ENCODE measurements around the gene DNAH17. TPM values are rescaled to one million over a fixed set of nuclear protein-coding genes. Genes with fewer than 3 reads are reported as not detected.

The DNAH17 gene
- total RNA-seq, 1 donor from 2014 or later = under 0.01 TPM

- H3K27me3 ChIP-seq (ENCODE audit: control insufficient read depth, insufficient read depth, low read length) = no peaks in the 10 kb centered on the region
- no peak for TF ChIP-seq CTCF (IDR thresholded peaks at IDR 0.05; ENCODE audit: insufficient read depth, low read length, severe bottlenecking)
- FAIRE-seq = no peak
- no peak overlapping the region for H3K4me3 ChIP-seq (ENCODE audit: low read depth, low read length)
- no peak for DNase-seq (ENCODE audit: low read depth)
- H3K36me3 ChIP-seq (ENCODE audit: control insufficient read depth, insufficient read depth, low read length) = no peaks in the 10 kb centered on the region
Measured at GRCh38 chr17:78459696-78460095, 117.5 kb downstream of the DNAH17 start.

- FAIRE-seq (no peak), DNase-seq (ENCODE audit: low read depth) (no peak)
- Histone ChIP-seq H3K36me3 (ENCODE audit: control insufficient read depth, insufficient read depth, low read length) (no peaks in the 10 kb centered on the region), H3K4me3 (ENCODE audit: low read depth, low read length) (no peak overlapping the region), H3K27me3 (ENCODE audit: control insufficient read depth, insufficient read depth, low read length) (no peaks in the 10 kb centered on the region)
- TF ChIP-seq CTCF (IDR thresholded peaks at IDR 0.05; ENCODE audit: insufficient read depth, low read length, severe bottlenecking) = no peak
Measured at GRCh38 chr17:78458736-78459335, 118.4 kb downstream of the DNAH17 start.

DNA sequence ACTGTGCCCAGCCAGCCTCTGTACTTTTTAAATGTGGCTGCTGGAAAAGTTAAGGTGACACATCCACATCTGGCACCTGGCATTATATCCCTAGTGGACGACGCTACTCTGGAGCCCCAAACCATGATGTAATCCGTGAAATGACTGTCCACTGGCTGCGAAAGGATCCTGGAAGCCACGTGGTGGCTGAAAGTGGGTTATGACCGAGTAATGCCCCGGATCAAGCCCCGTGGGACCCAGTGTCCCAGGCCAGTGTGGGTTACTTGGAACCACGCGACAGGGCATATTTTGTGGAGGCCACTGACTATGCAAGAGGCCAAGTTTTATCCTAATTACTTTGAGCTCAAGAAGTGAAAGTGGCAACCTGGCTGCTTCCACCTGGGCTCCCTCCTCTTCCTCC, 119.1 kb downstream of the DNAH17 start:
- DNase-seq (ENCODE audit: low read depth) (no peak), FAIRE-seq (no peak)
- no peak for TF ChIP-seq CTCF (IDR thresholded peaks at IDR 0.05; ENCODE audit: insufficient read depth, low read length, severe bottlenecking)
- H3K36me3 ChIP-seq (ENCODE audit: control insufficient read depth, insufficient read depth, low read length) = no peaks in the 10 kb centered on the region
- H3K27me3 ChIP-seq (ENCODE audit: control insufficient read depth, insufficient read depth, low read length) = no peaks in the 10 kb centered on the region
- no peak overlapping the region for H3K4me3 ChIP-seq (ENCODE audit: low read depth, low read length)

- FAIRE-seq (no peak), DNase-seq (ENCODE audit: low read depth) (no peak)
- no peak for TF ChIP-seq CTCF (IDR thresholded peaks at IDR 0.05; ENCODE audit: insufficient read depth, low read length, severe bottlenecking)
- Histone ChIP-seq H3K36me3 (ENCODE audit: control insufficient read depth, insufficient read depth, low read length) (no peaks in the 10 kb centered on the region), H3K27me3 (ENCODE audit: control insufficient read depth, insufficient read depth, low read length) (no peaks in the 10 kb centered on the region), H3K4me3 (ENCODE audit: low read depth, low read length) (no peak overlapping the region)
Measured at GRCh38 chr17:78454346-78454745, 122.8 kb downstream of the DNAH17 start.

DNA sequence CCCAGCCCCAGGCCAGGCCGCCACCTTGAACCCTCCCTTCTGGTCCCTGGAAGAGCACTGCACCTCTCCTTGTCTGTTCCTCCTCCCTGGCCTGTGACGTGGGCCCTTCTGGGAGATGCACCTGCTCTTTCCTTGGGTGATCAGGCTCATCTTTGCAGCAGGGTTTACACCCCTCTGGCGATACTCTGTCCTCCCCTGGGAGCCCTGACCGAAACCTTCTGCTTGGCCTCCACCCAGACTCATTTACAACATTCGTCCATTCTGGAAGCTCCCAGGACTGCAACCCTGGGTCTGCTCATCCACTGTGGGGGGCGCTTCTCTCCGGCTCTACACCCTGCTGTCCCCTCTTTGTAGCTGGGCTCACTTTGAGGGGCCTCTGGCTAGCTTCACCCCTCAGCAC, 125.4 kb downstream of the DNAH17 start:
- TF ChIP-seq CTCF (IDR thresholded peaks at IDR 0.05; ENCODE audit: insufficient read depth, low read length, severe bottlenecking) = no peak
- FAIRE-seq = no peak
- Histone ChIP-seq H3K27me3 (ENCODE audit: control insufficient read depth, insufficient read depth, low read length) (no peaks in the 10 kb centered on the region), H3K4me3 (ENCODE audit: low read depth, low read length) (no peak overlapping the region), H3K36me3 (ENCODE audit: control insufficient read depth, insufficient read depth, low read length) (no peaks in the 10 kb centered on the region)
- DNase-seq (ENCODE audit: low read depth) = no peak

DNA sequence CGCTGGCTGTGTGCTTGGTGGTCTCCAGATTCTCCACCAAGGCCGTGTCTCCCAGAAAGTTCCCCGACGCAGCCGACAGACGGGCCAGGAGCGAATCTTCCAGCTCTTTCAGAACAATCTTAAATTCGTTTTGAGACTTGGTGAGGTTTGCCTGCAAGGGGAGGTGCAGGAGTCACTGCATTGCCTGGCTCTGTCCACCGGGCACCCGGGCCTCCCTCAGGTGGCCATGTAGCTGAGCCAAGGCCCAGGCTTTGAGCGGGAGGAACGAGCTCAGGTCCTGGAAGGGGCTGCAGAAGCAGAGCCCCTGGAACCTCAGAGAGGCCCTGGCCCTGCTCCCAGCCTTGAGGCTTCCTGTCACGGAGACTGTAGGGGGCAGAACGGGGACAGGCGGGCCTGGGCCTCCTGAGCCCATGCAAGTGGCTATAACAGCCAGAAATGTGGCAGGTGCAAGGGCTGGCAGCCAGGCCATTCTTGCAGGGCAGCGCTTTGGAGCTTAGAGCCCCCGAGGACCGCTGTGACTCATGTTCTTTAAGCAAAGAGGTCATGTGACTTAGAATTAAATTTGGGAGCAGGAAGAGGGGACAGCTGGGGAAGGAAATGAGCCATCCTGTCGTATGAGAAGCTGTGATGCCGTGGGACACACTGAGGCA, 126.4 kb downstream of the DNAH17 start:
- FAIRE-seq = no peak
- DNase-seq (ENCODE audit: low read depth) = no peak
- no peak for TF ChIP-seq CTCF (IDR thresholded peaks at IDR 0.05; ENCODE audit: insufficient read depth, low read length, severe bottlenecking)
- H3K4me3 ChIP-seq (ENCODE audit: low read depth, low read length) = no peak overlapping the region
- H3K27me3 ChIP-seq (ENCODE audit: control insufficient read depth, insufficient read depth, low read length) = no peaks in the 10 kb centered on the region
- H3K36me3 ChIP-seq (ENCODE audit: control insufficient read depth, insufficient read depth, low read length) = no peaks in the 10 kb centered on the region

Data from bronchial epithelial cell (primary cell).